Adrenal gland (tissue), 5 donors: ENCODE data around the gene DET1.

ENCODE experiments used
- CTCF ChIP-seq, 6 experiments: fragments of 450-650 bp in 4 of 6; fragments of 200-600 bp in 2 of 6; sonication (generic) in 1 of 6; IDR thresholded peaks; 1 replicate in 5 of 6; 2 replicates in 1 of 6; pipeline versions ENCODE4 v1.5.1 to v1.8.0; 2016 to 2021; ENCODE audit warnings: antibody characterized with exemption in 6 of 6, mild to moderate bottlenecking in 2 of 6, moderate library complexity in 1 of 6
- POLR2A ChIP-seq, 2 donors: fragments of 450-650 bp; IDR thresholded peaks; one replicate each; pipeline ENCODE4 v1.6.1; 2017; ENCODE audit warnings: antibody characterized with exemption in 2 of 2, mild to moderate bottlenecking in 2 of 2, moderate library complexity in 1 of 2
- donor health status: DM: no; HTN: no; CAD: no.

- no peak for TF ChIP-seq CTCF (IDR thresholded peaks at IDR 0.05)
- TF ChIP-seq POLR2A (IDR thresholded peaks at IDR 0.05) = no peak
These were observed 27.6 kb upstream of the DET1 start for GRCh38 chr15:88574077-88574476.
